Measurements from ENCODE around the gene SOBP.
A peak's percentile ranks its signal among the peaks of the same experiment; 100 is the strongest.

Gene SOBP

GRCh38 chr6:107673076-107673494 is 183.2 kb downstream of the SOBP start:
- Histone ChIP-seq H3K9ac (ENCODE audit: low read depth, low read length) (no peak overlapping the region), H2AFZ (ENCODE audit: low read depth, low read length) (no peak overlapping the region), H3K36me3 (ENCODE audit: insufficient read depth, low read length) (no peaks in the 10 kb centered on the region), H4K20me1 (ENCODE audit: insufficient read depth, low read length) (no peaks in the 10 kb centered on the region), H3K4me2 (ENCODE audit: insufficient read depth, low read length) (no peak overlapping the region), H3K27ac (ENCODE audit: low read length) (no peak overlapping the region), H3K9me3 (ENCODE audit: insufficient read depth, low read length, severe bottlenecking) (no peaks in the 10 kb centered on the region), H3K4me3 (ENCODE audit: low read depth in 1 of 2, low read length in 2 of 2) (no peak overlapping the region), H3K4me1 (ENCODE audit: insufficient read depth, low read length) (peaks cover 5% of the 10 kb centered on the region), H3K79me2 (ENCODE audit: insufficient read depth, low read length) (no peaks in the 10 kb centered on the region), H3K27me3 (ENCODE audit: insufficient read depth, low read length, poor library complexity) (peaks cover 8% of the 10 kb centered on the region)
- DNase-seq (no peak), ATAC-seq (ENCODE audit: insufficient read depth, low read depth) (no peak)
- TF ChIP-seq EZH2 (IDR thresholded peaks at IDR 0.05; ENCODE audit: borderline replicate concordance, low read depth, low read length, severe bottlenecking) (no peak), CTCF (IDR thresholded peaks at IDR 0.05; ENCODE audit: borderline replicate concordance, extremely low read depth, low read length, poor library complexity, severe bottlenecking) (no peak)

GRCh38 chr6:107674995-107675738 is 185.2 kb downstream of the SOBP start:
- H3K27me3 ChIP-seq (ENCODE audit: insufficient read depth, low read length, poor library complexity), result peaks cover 11% of the 10 kb centered on the region
- peak overlapping the region; percentile 27; the same call in 1 of the 2 replicates for H3K9ac ChIP-seq (ENCODE audit: low read depth, low read length)
- H3K27ac ChIP-seq (ENCODE audit: low read length), result no peak overlapping the region; the same call in 1 of the 2 replicates
- TF ChIP-seq CTCF (IDR thresholded peaks at IDR 0.05; ENCODE audit: borderline replicate concordance, extremely low read depth, low read length, poor library complexity, severe bottlenecking) (peak; percentile 92), EZH2 (IDR thresholded peaks at IDR 0.05; ENCODE audit: borderline replicate concordance, low read depth, low read length, severe bottlenecking) (no peak)
- no peaks in the 10 kb centered on the region for H3K9me3 ChIP-seq (ENCODE audit: insufficient read depth, low read length, severe bottlenecking)
- H4K20me1 ChIP-seq (ENCODE audit: insufficient read depth, low read length), result no peaks in the 10 kb centered on the region
- H3K4me3 ChIP-seq (ENCODE audit: low read depth in 1 of 2, low read length in 2 of 2), result no peak overlapping the region
- H3K4me2 ChIP-seq (ENCODE audit: insufficient read depth, low read length), result peak overlapping the region; percentile 45
- peaks cover 5% of the 10 kb centered on the region for H3K4me1 ChIP-seq (ENCODE audit: insufficient read depth, low read length)
- DNase-seq (peak; percentile 86), ATAC-seq (ENCODE audit: insufficient read depth, low read depth) (peak; percentile 98)
- no peaks in the 10 kb centered on the region for H3K79me2 ChIP-seq (ENCODE audit: insufficient read depth, low read length)
- no peaks in the 10 kb centered on the region for H3K36me3 ChIP-seq (ENCODE audit: insufficient read depth, low read length)
- peak overlapping the region; percentile 82 for H2AFZ ChIP-seq (ENCODE audit: low read depth, low read length)

DNA sequence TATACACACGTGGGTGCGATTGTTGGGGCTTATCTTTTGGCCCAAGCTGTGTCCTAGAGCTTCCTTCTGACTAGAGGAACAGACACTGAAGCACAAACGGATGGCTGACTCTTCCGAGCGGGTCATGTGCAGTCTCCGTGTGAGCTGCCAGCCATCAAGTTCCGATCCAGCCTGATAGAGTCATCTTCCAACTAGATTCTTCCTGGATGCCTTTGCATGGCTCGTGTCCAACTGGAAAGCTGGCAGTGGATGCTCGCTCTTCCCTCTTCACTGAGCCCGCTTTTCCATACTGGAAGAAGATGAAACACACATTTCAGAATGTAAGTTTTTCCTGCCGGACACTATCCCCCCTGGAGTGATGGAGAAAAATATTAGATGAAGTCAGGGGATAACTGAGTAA is 186.1 kb downstream of the SOBP start:
- Histone ChIP-seq H3K4me2 (ENCODE audit: insufficient read depth, low read length) (no peak overlapping the region), H3K79me2 (ENCODE audit: insufficient read depth, low read length) (no peaks in the 10 kb centered on the region), H3K27ac (ENCODE audit: low read length) (no peak overlapping the region), H3K9ac (ENCODE audit: low read depth, low read length) (no peak overlapping the region), H3K4me3 (ENCODE audit: low read depth in 1 of 2, low read length in 2 of 2) (no peak overlapping the region), H4K20me1 (ENCODE audit: insufficient read depth, low read length) (no peaks in the 10 kb centered on the region), H3K36me3 (ENCODE audit: insufficient read depth, low read length) (no peaks in the 10 kb centered on the region), H3K27me3 (ENCODE audit: insufficient read depth, low read length, poor library complexity) (peaks cover 11% of the 10 kb centered on the region), H2AFZ (ENCODE audit: low read depth, low read length) (no peak overlapping the region), H3K9me3 (ENCODE audit: insufficient read depth, low read length, severe bottlenecking) (no peaks in the 10 kb centered on the region), H3K4me1 (ENCODE audit: insufficient read depth, low read length) (peaks cover 5% of the 10 kb centered on the region)
- TF ChIP-seq EZH2 (IDR thresholded peaks at IDR 0.05; ENCODE audit: borderline replicate concordance, low read depth, low read length, severe bottlenecking) (no peak), CTCF (IDR thresholded peaks at IDR 0.05; ENCODE audit: borderline replicate concordance, extremely low read depth, low read length, poor library complexity, severe bottlenecking) (no peak)
- ATAC-seq (ENCODE audit: insufficient read depth, low read depth) (no peak), DNase-seq (no peak)
